HL-60/S4 treated with phorbol 12-myristate 13-acetate at 8.2 ng/mL for 4 days and 3 days (cell line): ENCODE results near the gene TCN2.
"Not testable (repeated sequence)": the region's sequence is repeated elsewhere in the genome, so short reads cannot be mapped to it uniquely, and the experiment has no call there.

Experiments used
- in situ Hi-C: fragments of 300-500 bp; cut with MboI; formaldehyde crosslinking; loops from 2 replicates; pipeline ENCODE4 v1.15.0; 2022; ENCODE audit warnings: low sequenced_read_pairs

TCN2 gene

GRCh38 chr22:30609260-30610185 is 2.5 kb downstream of the TCN2 start:
- in situ Hi-C loops = no loop called here

GRCh38 chr22:30610299-30610698 is 3.3 kb downstream of the TCN2 start:
- in situ Hi-C loops = no loop called here

- in situ Hi-C loops = no loop called here
Measured at GRCh38 chr22:30611197-30611596, 4.2 kb downstream of the TCN2 start.

GRCh38 chr22:30612789-30613188 is 5.8 kb downstream of the TCN2 start:
- in situ Hi-C loops = no loop called here

GRCh38 chr22:30614268-30614667 is 7.3 kb downstream of the TCN2 start:
- in situ Hi-C loops = no loop called here

GRCh38 chr22:30614879-30615278 is 7.9 kb downstream of the TCN2 start:
- in situ Hi-C loops = no loop called here

GRCh38 chr22:30615543-30615954 is 8.6 kb downstream of the TCN2 start:
- in situ Hi-C loops = no loop called here

GRCh38 chr22:30617819-30618218 is 10.8 kb downstream of the TCN2 start:
- in situ Hi-C loops = no loop called here

- in situ Hi-C loops = not testable (repeated sequence)
Measured at GRCh38 chr22:30619909-30620308, 12.9 kb downstream of the TCN2 start.

GRCh38 chr22:30626413-30626812 is 19.4 kb downstream of the TCN2 start:
- in situ Hi-C loops = no loop called here

- in situ Hi-C loops = no loop called here
Measured at GRCh38 chr22:30627471-30627870, 20.5 kb downstream of the TCN2 start.

GRCh38 chr22:30628491-30628890 is 21.5 kb downstream of the TCN2 start:
- in situ Hi-C loops = no loop called here

GRCh38 chr22:30631469-30631868 is 24.5 kb downstream of the TCN2 start:
- in situ Hi-C loops = not testable (repeated sequence)

- in situ Hi-C loops = no loop called here
Measured at GRCh38 chr22:30634471-30635233, 27.7 kb downstream of the TCN2 start.

- in situ Hi-C loops = no loop called here
Measured at GRCh38 chr22:30635273-30636225, 28.6 kb downstream of the TCN2 start, which contains the start of gene SLC35E4. Gene SLC35E4 (plus strand): TSS chr22:30635781. CDS start chr22:30636451, 670 bp downstream.

- in situ Hi-C loops = no loop called here
Measured at GRCh38 chr22:30636226-30637077, 29.5 kb downstream of the TCN2 start.

GRCh38 chr22:30637701-30638114 is 30.7 kb downstream of the TCN2 start:
- in situ Hi-C loops = no loop called here

- in situ Hi-C loops = loop anchor here (10.0 kb wide), 1 partner anchor 114 kb away; no protein-coding TSS in a partner anchor
Measured at GRCh38 chr22:30640361-30640760, 33.4 kb downstream of the TCN2 start.

- in situ Hi-C loops = loop anchor here (10.0 kb wide), 1 partner anchor 114 kb away; no protein-coding TSS in a partner anchor
Measured at GRCh38 chr22:30640839-30641430, 34.0 kb downstream of the TCN2 start.
